ENCODE results near the gene MAP7D2. TPM values are rescaled to one million over a fixed set of nuclear protein-coding genes. Genes with fewer than 3 reads are reported as not detected.

MAP7D2 gene
- polyA plus RNA-seq, 3 donors, result 0.45 TPM; not detected in 2

- peak overlapping the region in 1 of 2 donors; percentile 42 for H3K4me3 Mint-ChIP-seq
- 67% methylated on average over 2 of the region's 10 CpGs for WGBS (ENCODE audit: insufficient coverage)
- H3K27ac Mint-ChIP-seq, result no peak overlapping the region
- Histone ChIP-seq H3K27ac (ENCODE audit: low read depth in 1 of 2, low read length in 2 of 2) (no peak overlapping the region), H3K4me2 (replicated peaks; ENCODE audit: extremely low read depth, low read length, poor library complexity, severe bottlenecking) (no peak overlapping the region), H3K9ac (ENCODE audit: insufficient read depth, low read length, poor library complexity, severe bottlenecking) (no peak overlapping the region), H3K79me2 (ENCODE audit: insufficient read depth, low read length) (no peaks in the 10 kb centered on the region), H3K36me3 (replicated peaks in 1 of 2; ENCODE audit: control insufficient read depth in 1 of 2, insufficient read depth in 2 of 2, low read length in 2 of 2) (no peaks in the 10 kb centered on the region), H3K9me3 (replicated peaks in 1 of 2; ENCODE audit: control insufficient read depth in 1 of 2, insufficient read depth in 1 of 2, low read length in 2 of 2) (no peaks in the 10 kb centered on the region), H3K27me3 (ENCODE audit: control insufficient read depth in 2 of 2, insufficient read depth in 2 of 2, low read length in 2 of 2) (peaks cover 18 to 22% of the 10 kb centered on the region in 2 donors), H3K4me3 (replicated peaks in 1 of 3; ENCODE audit: low read depth in 2 of 3, low read length in 3 of 3) (no peak overlapping the region), H3K4me1 (ENCODE audit: control insufficient read depth in 1 of 2, insufficient read depth in 2 of 2, low read length in 2 of 2) (peaks cover 3% of the 10 kb centered on the region in 2 donors), H4K20me1 (ENCODE audit: insufficient read depth, low read length) (no peaks in the 10 kb centered on the region), H2AFZ (ENCODE audit: insufficient read depth, low read depth, low read length, poor library complexity, severe bottlenecking) (no peak overlapping the region)
- peaks cover 11% of the 10 kb centered on the region for H3K4me1 Mint-ChIP-seq
- DNase-seq, result no peak
- TF ChIP-seq CTCF (IDR thresholded peaks at IDR 0.05), result no peak
- H3K27me3 Mint-ChIP-seq (ENCODE audit: low read depth in 3 of 3), result peaks cover 5 to 44% (median 19%) of the 10 kb centered on the region in 3 donors
- intact Hi-C loops (cut with micrococcal nuclease), result no loop called here
- H3K36me3 Mint-ChIP-seq, result no peaks in the 10 kb centered on the region
- H3K9me3 Mint-ChIP-seq, result peaks cover 0 to 2% (median 0%) of the 10 kb centered on the region in 7 donors
These were observed 5.4 kb downstream of the MAP7D2 start for GRCh38 chrX:20111271-20111670.

GRCh38 chrX:20101934-20102581 lies 14.6 kb downstream of the MAP7D2 start:
- Mint-ChIP-seq H3K27ac (no peak overlapping the region), H3K4me1 (no peaks in the 10 kb centered on the region), H3K36me3 (no peaks in the 10 kb centered on the region), H3K9me3 (no peaks in the 10 kb centered on the region), H3K27me3 (ENCODE audit: low read depth in 3 of 3) (peaks cover 0 to 14% (median 0%) of the 10 kb centered on the region in 3 donors), H3K4me3 (no peak overlapping the region)
- no peaks in the 10 kb centered on the region for H3K4me1 ChIP-seq (ENCODE audit: control insufficient read depth in 1 of 2, insufficient read depth in 2 of 2, low read length in 2 of 2)
- H3K4me2 ChIP-seq (replicated peaks; ENCODE audit: extremely low read depth, low read length, poor library complexity, severe bottlenecking), result no peak overlapping the region
- H3K9me3 ChIP-seq (replicated peaks in 1 of 2; ENCODE audit: control insufficient read depth in 1 of 2, insufficient read depth in 1 of 2, low read length in 2 of 2), result no peaks in the 10 kb centered on the region
- no peak overlapping the region for H3K9ac ChIP-seq (ENCODE audit: insufficient read depth, low read length, poor library complexity, severe bottlenecking)
- intact Hi-C loops (cut with micrococcal nuclease), result no loop called here
- no peak overlapping the region for H2AFZ ChIP-seq (ENCODE audit: insufficient read depth, low read depth, low read length, poor library complexity, severe bottlenecking)
- no CpG with 5 or more reads among the region's 2 CpGs for WGBS (ENCODE audit: insufficient coverage)
- no peak overlapping the region for H3K4me3 ChIP-seq (replicated peaks in 1 of 3; ENCODE audit: low read depth in 2 of 3, low read length in 3 of 3)
- no peaks in the 10 kb centered on the region for H3K36me3 ChIP-seq (replicated peaks in 1 of 2; ENCODE audit: control insufficient read depth in 1 of 2, insufficient read depth in 2 of 2, low read length in 2 of 2)
- H3K79me2 ChIP-seq (ENCODE audit: insufficient read depth, low read length), result no peaks in the 10 kb centered on the region
- peaks cover 0 to 24% of the 10 kb centered on the region in 2 donors for H3K27me3 ChIP-seq (ENCODE audit: control insufficient read depth in 2 of 2, insufficient read depth in 2 of 2, low read length in 2 of 2)
- TF ChIP-seq CTCF (IDR thresholded peaks at IDR 0.05), result no peak
- no peak for DNase-seq
- no peaks in the 10 kb centered on the region for H4K20me1 ChIP-seq (ENCODE audit: insufficient read depth, low read length)
- H3K27ac ChIP-seq (ENCODE audit: low read depth in 1 of 2, low read length in 2 of 2), result no peak overlapping the region
